Panc1 (cell line): ENCODE results near the gene ADAMTS18. TPM values are rescaled to one million over a fixed set of nuclear protein-coding genes. Genes with fewer than 3 reads are reported as not detected.

ENCODE experiments used
- ATAC-seq: fragments of 200-7000 bp; cut with Tn5 transposase; 2 replicates; pipeline ENCODE4 v1.9.1; 2020; ENCODE audit warnings: mild to moderate bottlenecking, moderate library complexity
- BruUV-seq: library from RNA; stranded (reverse); fragments of 400-500 nt; replicated peaks from 2 replicates; lab custom pipeline; 2021; lab: Mats Ljungman, UMichigan
- CTCF ChIA-PET: fragments of 300-600 bp; sonication (Branson Sonifier 250); formaldehyde crosslinking; loops from one replicate; lab custom pipeline; 2022; ENCODE audit warnings: antibody characterized with exemption; lab: Charles Lee
- POLR2A ChIA-PET: fragments of 300-600 bp; sonication (Branson Sonifier 250); formaldehyde crosslinking; loops from one replicate; lab custom pipeline; 2022; ENCODE audit warnings: antibody characterized with exemption; lab: Charles Lee
- DNase-seq: peaks from one replicate; pipeline ENCODE4 v3.0.0-alpha.2; 2010; ENCODE audit warnings: low read depth, low spot score
- H3K27ac ChIP-seq: 2 replicates; pipeline ENCODE4 v1.5.1; 2011; ENCODE audit warnings: mild to moderate bottlenecking, low read length, inconsistent platforms
- H3K27me3 ChIP-seq: fragments of 200-500 bp; sonication (Bioruptor generic); 2 replicates; pipeline ENCODE4 v1.6.0; 2014; ENCODE audit warnings: low read length, inconsistent platforms; ENCODE audit not compliant: control insufficient read depth, insufficient read depth
- H3K36me3 ChIP-seq: fragments of 200-500 bp; sonication (Bioruptor generic); 2 replicates; pipeline ENCODE4 v1.5.1; 2014; ENCODE audit warnings: inconsistent platforms, mild to moderate bottlenecking, low read length, moderate library complexity; ENCODE audit not compliant: control insufficient read depth, insufficient read depth
- H3K4me1 ChIP-seq: 2 replicates; pipeline ENCODE4 v1.5.1; 2011; ENCODE audit warnings: inconsistent platforms, mild to moderate bottlenecking, low read length, moderate library complexity; ENCODE audit not compliant: control insufficient read depth, insufficient read depth
- H3K4me3 ChIP-seq, 2 experiments: 2 replicates each; pipeline ENCODE4 v1.5.1; 2011 to 2012; ENCODE audit warnings: low read depth in 2 of 2, low read length in 2 of 2, mild to moderate bottlenecking in 2 of 2, inconsistent platforms in 1 of 2, moderate library complexity in 1 of 2
- H3K9me3 ChIP-seq: fragments of 200-500 bp; sonication (Bioruptor generic); 2 replicates; pipeline ENCODE4 v1.5.1; 2014; ENCODE audit warnings: low read depth, mild to moderate bottlenecking, inconsistent platforms, low read length, moderate library complexity; ENCODE audit not compliant: control insufficient read depth, insufficient read depth
- CTCF ChIP-seq: fragments of 450-650 bp; IDR thresholded peaks from 2 replicates; pipeline ENCODE4 v1.5.1; 2017; ENCODE audit warnings: mild to moderate bottlenecking
- POLR2AphosphoS5 ChIP-seq: IDR thresholded peaks from 2 replicates; pipeline ENCODE4 v1.6.1; 2012; ENCODE audit warnings: mild to moderate bottlenecking, low read depth, low read length, moderate library complexity
- REST ChIP-seq, 2 experiments: IDR thresholded peaks; 2 replicates each; pipeline ENCODE4 v1.6.1; 2011 to 2012; ENCODE audit warnings: low read depth in 2 of 2, control low read depth in 1 of 2, low read length in 1 of 2, mild to moderate bottlenecking in 1 of 2, moderate library complexity in 1 of 2; ENCODE audit not compliant: insufficient read depth in 1 of 2
- SIN3A ChIP-seq: IDR thresholded peaks from 2 replicates; pipeline ENCODE4 v1.6.1; 2012; ENCODE audit warnings: low read depth, mild to moderate bottlenecking, low read length, moderate library complexity, borderline replicate concordance; ENCODE audit not compliant: insufficient read depth
- TCF7L2 ChIP-seq: IDR thresholded peaks from 2 replicates; pipeline ENCODE4 v1.6.1; 2011; ENCODE audit warnings: mild to moderate bottlenecking, low read depth, low read length, inconsistent platforms
- in situ Hi-C: cut with HindIII; loops from 2 replicates; pipeline ENCODE4 v1.10.0; 2016; ENCODE audit warnings: low sequenced_read_pairs, low pct_unique_long_range_greater_than_20kb
- intact Hi-C: fragments of 100-400 bp; cut with micrococcal nuclease; formaldehyde crosslinking; loops from one replicate; pipeline ENCODE4 v1.10.0; 2022; ENCODE audit not compliant: unreplicated experiment
- total RNA-seq: library from RNA; stranded (reverse); gene quantifications from one replicate; pipeline ENCODE4 v1.2.1, GENCODE V29; 2021; ENCODE audit not compliant: unreplicated experiment

ADAMTS18 gene
- total RNA-seq, 1 experiment from 2014 or later = not detected

GRCh38 chr16:77336637-77337036 is 98.2 kb downstream of the ADAMTS18 start:
- in situ Hi-C loops (no loop called here), intact Hi-C loops (no loop called here)
- Histone ChIP-seq H3K9me3 (no peaks in the 10 kb centered on the region), H3K27ac (peak overlapping the region; percentile 57; the same call in 1 of the 2 replicates), H3K4me3 (no peak overlapping the region), H3K36me3 (no peaks in the 10 kb centered on the region), H3K4me1 (no peaks in the 10 kb centered on the region; the same call in 1 of the 2 replicates), H3K27me3 (no peaks in the 10 kb centered on the region)
- DNase-seq (no peak), ATAC-seq (no peak)
- CTCF ChIA-PET = no interaction called here
- TF ChIP-seq REST (IDR thresholded peaks at IDR 0.05; ENCODE audit: insufficient read depth in 1 of 2, low read depth in 2 of 2, low read length in 1 of 2) (no peak), CTCF (no peak), TCF7L2 (no peak)
- BruUV-seq = no TSS peak
- POLR2A ChIA-PET = no interaction called here

- no peak for DNase-seq
- H3K27me3 ChIP-seq = no peaks in the 10 kb centered on the region
- no peak overlapping the region for H3K4me3 ChIP-seq
- no peaks in the 10 kb centered on the region for H3K36me3 ChIP-seq
- peak overlapping the region; percentile 57; the same call in 1 of the 2 replicates for H3K27ac ChIP-seq
- ATAC-seq = no peak
- in situ Hi-C loops (no loop called here), intact Hi-C loops (no loop called here)
- H3K4me1 ChIP-seq = no peaks in the 10 kb centered on the region; the same call in 1 of the 2 replicates
- POLR2A ChIA-PET = no interaction called here
- TF ChIP-seq CTCF (no peak), POLR2AphosphoS5 (no peak), SIN3A (no peak), REST (IDR thresholded peaks at IDR 0.05; ENCODE audit: insufficient read depth in 1 of 2, low read depth in 2 of 2, low read length in 1 of 2) (no peak), TCF7L2 (no peak)
- no TSS peak for BruUV-seq
- CTCF ChIA-PET = no interaction called here
- H3K9me3 ChIP-seq = no peaks in the 10 kb centered on the region
Measured at GRCh38 chr16:77335652-77336234, 99.1 kb downstream of the ADAMTS18 start.
